Keratinocyte (primary cell): ENCODE results near the gene LAMA2.

ENCODE experiments used
- CTCF ChIP-seq, 3 experiments: IDR thresholded peaks in 1 of 3; conservative IDR thresholded peaks in 1 of 3; optimal IDR thresholded peaks in 1 of 3; 2 replicates in 2 of 3; 3 replicates in 1 of 3; pipeline versions ENCODE3 to v1.5.1; 2011; ENCODE audit warnings: low read length in 3 of 3, mild to moderate bottlenecking in 3 of 3, moderate library complexity in 2 of 3, control low read depth in 1 of 3, inconsistent platforms in 1 of 3; ENCODE audit not compliant: insufficient read depth in 2 of 3; ENCODE audit errors: extremely low read depth in 1 of 3
- EZH2 ChIP-seq: IDR thresholded peaks from one replicate; pipeline ENCODE4 v1.6.1; 2012; ENCODE audit warnings: inconsistent platforms, mild to moderate bottlenecking, low read length, moderate library complexity

- TF ChIP-seq CTCF (optimal IDR thresholded peaks at IDR 0.05 in 1 of 3, IDR thresholded peaks at IDR 0.05 in 1 of 3, conservative IDR thresholded peaks at IDR 0.05 in 1 of 3; ENCODE audit: extremely low read depth in 1 of 3, insufficient read depth in 2 of 3, low read length in 3 of 3) (peak in 2 of 3 experiments; percentile 41 to 45), EZH2 (no peak)
These were observed 549.8 kb downstream of the LAMA2 start for GRCh38 chr6:129432738-129433137.
